ENCODE results near the gene HNRNPC. TPM values are rescaled to one million over a fixed set of nuclear protein-coding genes. Genes with fewer than 3 reads are reported as not detected.

Gene HNRNPC
- total and polyA plus RNA-seq, 10 of the 15 experiments (the other 5 are each of a cell fraction or from before 2014, with no cell fraction given): 679 to 1,492 (median 1,262) TPM

- ChIA-PET RAD21 (ENCODE audit: unreplicated experiment) (interaction anchor here (1.5 kb wide), 1 partner anchor 188 kb away, joined by 4 read pairs; no protein-coding TSS in a partner anchor), POLR2A (interaction anchor here (0.5 to 0.7 kb wide), 2 partner anchors 10 to 1812 kb away, joined by 3 read pairs; no protein-coding TSS in a partner anchor), CTCF (interaction anchor here (1.2 to 1.6 kb wide), 3 partner anchors 12 to 188 kb away, joined by 3 read pairs; no protein-coding TSS in a partner anchor), SMC1A (ENCODE audit: uncharacterized antibody, unreplicated experiment) (interaction anchor here (1.9 kb wide), 1 partner anchor 12 kb away, joined by 5 read pairs; no protein-coding TSS in a partner anchor)
- H3K27me3 ChIP-seq (replicated peaks in 1 of 2; ENCODE audit: control insufficient read depth in 2 of 2, insufficient read depth in 2 of 2, low read length in 1 of 2): no peaks in the 10 kb centered on the region
- TF ChIP-seq SRF (IDR thresholded peaks at IDR 0.05; ENCODE audit: low read depth in 2 of 2, low read length in 2 of 2) (no peak), BCL3 (IDR thresholded peaks at IDR 0.05; ENCODE audit: borderline replicate concordance, insufficient read depth, low read depth, low read length, poor library complexity, severe bottlenecking) (peak; percentile 1)
- in situ Hi-C loops (cut with MboI) (no loop called here), intact Hi-C loops (cut with micrococcal nuclease; ENCODE audit: unreplicated experiment) (no loop called here)
- no peaks in the 10 kb centered on the region for H3K4me1 ChIP-seq (ENCODE audit: control insufficient read depth, insufficient read depth, low read length)
- peaks cover 1 to 16% of the 10 kb centered on the region in 2 experiments for H3K36me3 ChIP-seq (ENCODE audit: control insufficient read depth in 2 of 2, insufficient read depth in 2 of 2, low read length in 1 of 2)
- H3K79me2 ChIP-seq (ENCODE audit: control insufficient read depth, insufficient read depth, low read length): no peaks in the 10 kb centered on the region
- DNase-seq (ENCODE audit: low read depth, low spot score) (no peak), ATAC-seq (no peak), FAIRE-seq (no peak)
- 97% methylated on average over 4 of the region's 4 CpGs for WGBS (ENCODE audit: insufficient coverage, insufficient replicate concordance, low lambda C conversion rate, missing lambda C conversion rate)
- no TSS peak for BruUV-seq (replicated peaks)
- H3K9me3 ChIP-seq (replicated peaks; ENCODE audit: control insufficient read depth, insufficient read depth, low read length): no peaks in the 10 kb centered on the region
- no peak overlapping the region for H3K4me3 ChIP-seq
- no peaks in the 10 kb centered on the region for H4K20me1 ChIP-seq (ENCODE audit: control insufficient read depth, insufficient read depth)
- no peak overlapping the region for H3K27ac ChIP-seq (ENCODE audit: control insufficient read depth, insufficient read depth)
- no peak overlapping the region for H3K4me2 ChIP-seq (ENCODE audit: control insufficient read depth, insufficient read depth)
- no peak overlapping the region for H3K9ac ChIP-seq (ENCODE audit: control insufficient read depth, insufficient read depth, low read length)
- no peak overlapping the region for H2AFZ ChIP-seq (ENCODE audit: control insufficient read depth, low read depth, low read length)
Measured at GRCh38 chr14:21202463-21203358, 66.5 kb downstream of the HNRNPC start.

Data from GM12878 (cell line).